Measurements from ENCODE around the gene SLC9A7.
A peak's percentile ranks its signal among the peaks of the same experiment; 100 is the strongest.

SLC9A7 gene

GRCh38 chrX:46624090-46624786 is 134.7 kb downstream of the SLC9A7 start:
- Mint-ChIP-seq H3K9me3 (no peaks in the 10 kb centered on the region), H3K36me3 (ENCODE audit: insufficient read depth) (peaks cover 3% of the 10 kb centered on the region), H3K27ac (ENCODE audit: low read depth) (no peak overlapping the region), H3K4me1 (peaks cover 5% of the 10 kb centered on the region), H3K27me3 (no peaks in the 10 kb centered on the region), H3K4me3 (no peak overlapping the region)
- DNase-seq (ENCODE audit: low spot score in 2 of 2) (no peak), ATAC-seq (replicated peaks; ENCODE audit: extremely low read depth, poor library complexity, severe bottlenecking) (no peak)

DNA sequence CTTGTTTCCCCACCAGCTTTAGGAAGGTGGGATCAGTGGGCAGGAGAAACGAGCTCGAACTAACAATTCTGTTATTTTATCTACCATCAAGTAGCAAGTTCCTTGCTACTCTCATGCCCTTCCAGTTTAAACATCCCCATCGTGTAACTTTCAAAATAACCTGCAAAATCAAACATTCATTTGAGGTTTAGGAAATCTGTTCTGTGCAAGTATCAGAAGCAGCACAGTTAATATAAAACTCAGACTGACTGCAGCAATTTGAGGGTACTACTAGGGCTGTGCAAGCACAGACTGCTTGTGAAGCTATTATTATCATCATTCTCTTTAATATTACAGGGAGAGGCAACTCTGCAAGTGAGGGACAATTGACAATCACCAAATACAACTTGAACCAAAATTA is 137.3 kb downstream of the SLC9A7 start:
- Mint-ChIP-seq H3K4me3 (no peak overlapping the region), H3K27ac (ENCODE audit: low read depth) (no peak overlapping the region), H3K36me3 (ENCODE audit: insufficient read depth) (peaks cover 3% of the 10 kb centered on the region), H3K4me1 (peaks cover 10% of the 10 kb centered on the region), H3K27me3 (no peaks in the 10 kb centered on the region), H3K9me3 (no peaks in the 10 kb centered on the region)
- ATAC-seq (replicated peaks; ENCODE audit: extremely low read depth, poor library complexity, severe bottlenecking) (no peak), DNase-seq (ENCODE audit: low spot score in 2 of 2) (no peak)

- Mint-ChIP-seq H3K36me3 (ENCODE audit: insufficient read depth) (peaks cover 3% of the 10 kb centered on the region), H3K27ac (ENCODE audit: low read depth) (no peak overlapping the region), H3K4me1 (peaks cover 8% of the 10 kb centered on the region), H3K4me3 (no peak overlapping the region), H3K27me3 (no peaks in the 10 kb centered on the region), H3K9me3 (no peaks in the 10 kb centered on the region)
- ATAC-seq (replicated peaks; ENCODE audit: extremely low read depth, poor library complexity, severe bottlenecking) = no peak
- no peak for DNase-seq (ENCODE audit: low spot score in 2 of 2)
Measured at GRCh38 chrX:46620505-46620904, 138.4 kb downstream of the SLC9A7 start.

- no peak for DNase-seq (ENCODE audit: low spot score in 2 of 2)
- H3K4me1 Mint-ChIP-seq = peaks cover 8% of the 10 kb centered on the region
- H3K4me3 Mint-ChIP-seq = no peak overlapping the region
- H3K36me3 Mint-ChIP-seq (ENCODE audit: insufficient read depth) = peaks cover 3% of the 10 kb centered on the region
- no peak for ATAC-seq (replicated peaks; ENCODE audit: extremely low read depth, poor library complexity, severe bottlenecking)
- H3K27ac Mint-ChIP-seq (ENCODE audit: low read depth) = no peak overlapping the region
- no peaks in the 10 kb centered on the region for H3K9me3 Mint-ChIP-seq
- H3K27me3 Mint-ChIP-seq = no peaks in the 10 kb centered on the region
Measured at GRCh38 chrX:46618947-46619346, 140.0 kb downstream of the SLC9A7 start.

- Mint-ChIP-seq H3K9me3 (no peaks in the 10 kb centered on the region), H3K27me3 (no peaks in the 10 kb centered on the region), H3K36me3 (ENCODE audit: insufficient read depth) (no peaks in the 10 kb centered on the region), H3K27ac (ENCODE audit: low read depth) (no peak overlapping the region), H3K4me1 (peaks cover 8% of the 10 kb centered on the region), H3K4me3 (peak overlapping the region; percentile 13)
- no peak for DNase-seq (ENCODE audit: low spot score in 2 of 2)
- ATAC-seq (replicated peaks; ENCODE audit: extremely low read depth, poor library complexity, severe bottlenecking) = no peak
Measured at GRCh38 chrX:46617906-46618305, 141.0 kb downstream of the SLC9A7 start.

- no peak overlapping the region for H3K27ac Mint-ChIP-seq (ENCODE audit: low read depth)
- H3K27me3 Mint-ChIP-seq = no peaks in the 10 kb centered on the region
- DNase-seq (ENCODE audit: low spot score in 2 of 2) (peak in 1 of 2 donors; percentile 10), ATAC-seq (replicated peaks; ENCODE audit: extremely low read depth, poor library complexity, severe bottlenecking) (peak; percentile 86)
- peaks cover 5% of the 10 kb centered on the region for H3K4me1 Mint-ChIP-seq
- peaks cover 4% of the 10 kb centered on the region for H3K36me3 Mint-ChIP-seq (ENCODE audit: insufficient read depth)
- peak overlapping the region; percentile 26 for H3K4me3 Mint-ChIP-seq
- no peaks in the 10 kb centered on the region for H3K9me3 Mint-ChIP-seq
Measured at GRCh38 chrX:46611658-46612362, 147.1 kb downstream of the SLC9A7 start.

DNA sequence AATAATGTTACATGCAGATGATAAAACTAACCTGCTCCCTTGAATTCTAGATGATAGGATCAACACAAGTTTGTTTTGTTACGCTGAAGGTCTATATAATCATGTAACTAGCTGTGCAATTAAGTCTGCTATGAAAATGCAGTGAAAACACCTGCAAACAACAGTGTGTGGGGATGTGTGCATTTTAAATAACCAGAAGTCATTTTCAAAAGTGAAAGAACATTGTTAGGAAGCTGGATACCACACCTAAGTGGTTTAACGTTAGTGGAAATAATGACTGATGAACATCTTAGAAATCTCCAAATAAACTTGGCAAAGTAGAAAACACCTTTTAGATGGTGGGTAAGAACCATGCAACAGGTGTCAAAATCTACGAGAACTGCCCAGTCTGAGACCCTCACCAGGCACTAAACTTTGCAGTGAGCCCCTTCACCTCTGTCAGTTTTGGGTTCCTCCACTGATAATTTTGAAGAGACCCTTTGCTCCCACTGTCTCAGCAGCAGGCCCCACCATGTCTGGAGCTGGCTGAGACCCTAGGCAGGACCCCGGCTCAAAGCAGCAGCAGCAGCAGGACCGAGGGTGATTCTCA is 148.8 kb downstream of the SLC9A7 start:
- Mint-ChIP-seq H3K4me1 (peaks cover 5% of the 10 kb centered on the region), H3K27ac (ENCODE audit: low read depth) (no peak overlapping the region), H3K4me3 (no peak overlapping the region), H3K36me3 (ENCODE audit: insufficient read depth) (peaks cover 4% of the 10 kb centered on the region), H3K27me3 (no peaks in the 10 kb centered on the region), H3K9me3 (no peaks in the 10 kb centered on the region)
- ATAC-seq (replicated peaks; ENCODE audit: extremely low read depth, poor library complexity, severe bottlenecking) (no peak), DNase-seq (ENCODE audit: low spot score in 2 of 2) (no peak)

DNA sequence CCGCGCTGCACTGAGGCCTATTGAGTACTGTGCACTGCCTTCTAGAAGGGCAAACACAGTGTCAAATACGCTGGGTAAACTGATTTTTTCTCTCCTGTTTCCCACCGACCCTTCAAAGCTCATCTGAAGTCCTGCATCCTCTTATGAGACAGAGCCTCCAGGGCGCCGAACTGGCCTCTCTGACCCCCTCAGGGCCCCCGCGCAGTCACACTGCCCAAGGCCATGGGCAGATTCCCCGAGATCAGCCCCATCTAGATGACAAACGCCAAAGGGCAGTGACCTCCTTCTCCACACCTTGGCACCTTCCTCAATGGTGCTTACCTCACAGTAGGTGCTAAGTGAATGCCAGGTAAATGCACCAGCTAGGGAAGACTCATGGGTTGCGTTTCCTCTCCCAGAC is 151.0 kb downstream of the SLC9A7 start:
- no peak for DNase-seq (ENCODE audit: low spot score in 2 of 2)
- Mint-ChIP-seq H3K4me3 (no peak overlapping the region), H3K4me1 (peaks cover 5% of the 10 kb centered on the region), H3K9me3 (no peaks in the 10 kb centered on the region), H3K27ac (ENCODE audit: low read depth) (no peak overlapping the region), H3K27me3 (no peaks in the 10 kb centered on the region), H3K36me3 (ENCODE audit: insufficient read depth) (peaks cover 6% of the 10 kb centered on the region)
- ATAC-seq (replicated peaks; ENCODE audit: extremely low read depth, poor library complexity, severe bottlenecking) = no peak

DNA sequence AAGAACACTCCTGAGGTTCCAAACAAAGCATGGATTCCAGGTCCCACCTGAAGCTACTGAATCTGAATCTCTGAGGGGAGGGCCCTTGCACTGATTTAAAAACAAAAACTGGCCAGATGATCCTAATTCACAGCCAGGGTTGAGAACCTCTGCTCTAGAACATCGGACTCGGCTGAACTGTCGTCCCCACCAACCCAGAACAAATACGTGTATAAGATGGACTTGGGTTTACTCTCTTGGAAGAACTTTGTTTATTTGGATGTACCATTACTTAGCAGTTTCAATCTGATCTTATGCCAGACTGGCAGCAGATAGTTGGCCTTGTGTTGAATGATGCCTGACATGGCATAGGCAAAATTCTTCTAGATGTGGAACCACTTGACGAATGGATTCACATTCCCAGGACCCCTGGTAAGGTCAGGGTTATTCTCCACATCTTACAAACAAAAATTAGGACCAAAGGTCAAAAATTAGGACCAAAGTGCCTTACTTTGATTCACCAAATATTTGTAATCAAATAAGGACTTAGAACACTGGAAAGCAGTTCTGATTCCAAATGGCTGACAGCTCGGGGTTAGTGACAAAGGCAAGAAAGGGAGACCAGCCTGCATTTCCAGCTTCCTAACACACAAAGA is 156.3 kb downstream of the SLC9A7 start:
- DNase-seq (ENCODE audit: low spot score in 2 of 2) (no peak), ATAC-seq (replicated peaks; ENCODE audit: extremely low read depth, poor library complexity, severe bottlenecking) (no peak)
- H3K9me3 Mint-ChIP-seq = no peaks in the 10 kb centered on the region
- no peaks in the 10 kb centered on the region for H3K27me3 Mint-ChIP-seq
- H3K36me3 Mint-ChIP-seq (ENCODE audit: insufficient read depth) = peaks cover 5% of the 10 kb centered on the region
- no peak overlapping the region for H3K4me3 Mint-ChIP-seq
- no peak overlapping the region for H3K27ac Mint-ChIP-seq (ENCODE audit: low read depth)
- no peaks in the 10 kb centered on the region for H3K4me1 Mint-ChIP-seq

DNA sequence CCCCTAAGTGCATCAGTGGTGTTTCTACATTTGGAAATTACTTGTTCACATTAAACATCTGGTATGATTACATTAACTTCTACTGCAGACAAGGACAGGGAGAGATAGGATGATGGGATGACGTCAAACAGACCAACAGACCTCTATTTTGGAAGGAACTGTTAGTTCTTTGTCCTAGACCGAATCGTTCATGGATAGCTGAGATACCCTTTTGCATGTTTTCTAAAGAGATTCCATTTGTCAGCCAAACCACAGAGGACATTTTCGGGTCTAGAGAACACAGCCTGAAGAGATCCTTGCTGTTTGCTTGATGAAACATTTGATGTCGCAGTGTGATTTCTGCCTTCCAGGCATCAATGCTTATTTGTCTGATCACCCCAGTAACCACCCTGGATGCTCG is 157.6 kb downstream of the SLC9A7 start:
- H3K4me1 Mint-ChIP-seq = no peaks in the 10 kb centered on the region
- H3K27ac Mint-ChIP-seq (ENCODE audit: low read depth) = no peak overlapping the region
- ATAC-seq (replicated peaks; ENCODE audit: extremely low read depth, poor library complexity, severe bottlenecking) (no peak), DNase-seq (ENCODE audit: low spot score in 2 of 2) (no peak)
- peaks cover 3% of the 10 kb centered on the region for H3K36me3 Mint-ChIP-seq (ENCODE audit: insufficient read depth)
- H3K9me3 Mint-ChIP-seq = no peaks in the 10 kb centered on the region
- no peaks in the 10 kb centered on the region for H3K27me3 Mint-ChIP-seq
- no peak overlapping the region for H3K4me3 Mint-ChIP-seq

- H3K4me1 Mint-ChIP-seq = no peaks in the 10 kb centered on the region
- H3K9me3 Mint-ChIP-seq = no peaks in the 10 kb centered on the region
- no peak overlapping the region for H3K4me3 Mint-ChIP-seq
- H3K27ac Mint-ChIP-seq (ENCODE audit: low read depth) = no peak overlapping the region
- no peak for ATAC-seq (replicated peaks; ENCODE audit: extremely low read depth, poor library complexity, severe bottlenecking)
- no peak for DNase-seq (ENCODE audit: low spot score in 2 of 2)
- H3K36me3 Mint-ChIP-seq (ENCODE audit: insufficient read depth) = peaks cover 2% of the 10 kb centered on the region
- H3K27me3 Mint-ChIP-seq = no peaks in the 10 kb centered on the region
Measured at GRCh38 chrX:46599051-46599560, 159.8 kb downstream of the SLC9A7 start.

- Mint-ChIP-seq H3K36me3 (ENCODE audit: insufficient read depth) (peaks cover 3% of the 10 kb centered on the region), H3K27me3 (no peaks in the 10 kb centered on the region), H3K4me3 (no peak overlapping the region), H3K27ac (ENCODE audit: low read depth) (no peak overlapping the region), H3K4me1 (peaks cover 7% of the 10 kb centered on the region), H3K9me3 (no peaks in the 10 kb centered on the region)
- ATAC-seq (replicated peaks; ENCODE audit: extremely low read depth, poor library complexity, severe bottlenecking) (no peak), DNase-seq (ENCODE audit: low spot score in 2 of 2) (no peak)
Measured at GRCh38 chrX:46597771-46598170, 161.1 kb downstream of the SLC9A7 start.
